HCT116 (cell line): ENCODE data around the gene RPS2.

Experiments
- EZH2 ChIP-seq: fragments of 200-600 bp; sonication (generic); IDR thresholded peaks from 2 replicates; pipeline ENCODE4 v1.6.1; 2017; ENCODE audit warnings: antibody characterized with exemption, mixed run types
- MAX ChIP-seq: IDR thresholded peaks from 2 replicates; pipeline ENCODE4 v1.6.1; 2012
- POLR2A ChIP-seq: IDR thresholded peaks from 2 replicates; pipeline ENCODE4 v1.7.0; 2011; ENCODE audit warnings: borderline replicate concordance; ENCODE audit not compliant: insufficient read depth, insufficient read length; ENCODE audit errors: extremely low read depth
- POLR2AphosphoS5 ChIP-seq: IDR thresholded peaks from 2 replicates; pipeline ENCODE4 v1.6.1; 2011; ENCODE audit warnings: mild to moderate bottlenecking, low read depth, low read length, moderate library complexity
- SIN3A ChIP-seq: IDR thresholded peaks from 2 replicates; pipeline ENCODE4 v1.6.1; 2012; ENCODE audit warnings: low read depth
- TCF7L2 ChIP-seq: IDR thresholded peaks from 2 replicates; pipeline ENCODE4 v1.7.0; 2011; ENCODE audit warnings: borderline replicate concordance, inconsistent platforms; ENCODE audit not compliant: insufficient read depth, insufficient read length; ENCODE audit errors: extremely low read depth
- TF ChIP-seq, protein P1 (sequence below), 3 experiments: fragments of 200-600 bp in 1 of 3; sonication (generic) in 1 of 3; IDR thresholded peaks in 2 of 3; conservative IDR thresholded peaks in 1 of 3; 2 replicates each; pipeline ENCODE4 v1.5.1; 2012 to 2017; ENCODE audit warnings: low read depth in 2 of 3, low read length in 2 of 3, antibody characterized with exemption in 1 of 3, borderline replicate concordance in 1 of 3, control low read depth in 1 of 3, mild to moderate bottlenecking in 1 of 3, mixed read lengths in 1 of 3, mixed run types in 1 of 3, moderate library complexity in 1 of 3; ENCODE audit not compliant: insufficient read depth in 1 of 3
- TF ChIP-seq, protein P2 (sequence below): IDR thresholded peaks from 2 replicates; pipeline ENCODE4 v1.6.1; 2012; ENCODE audit warnings: low read depth

GRCh38 chr16:1968146-1968953, 3.7 kb upstream of the RPS2 start:
- TF ChIP-seq SIN3A (no peak), MAX (no peak), POLR2A (no peak), EZH2 (no peak), POLR2AphosphoS5 (no peak), TCF7L2 (no peak)
- TF ChIP-seq, protein P1, sequence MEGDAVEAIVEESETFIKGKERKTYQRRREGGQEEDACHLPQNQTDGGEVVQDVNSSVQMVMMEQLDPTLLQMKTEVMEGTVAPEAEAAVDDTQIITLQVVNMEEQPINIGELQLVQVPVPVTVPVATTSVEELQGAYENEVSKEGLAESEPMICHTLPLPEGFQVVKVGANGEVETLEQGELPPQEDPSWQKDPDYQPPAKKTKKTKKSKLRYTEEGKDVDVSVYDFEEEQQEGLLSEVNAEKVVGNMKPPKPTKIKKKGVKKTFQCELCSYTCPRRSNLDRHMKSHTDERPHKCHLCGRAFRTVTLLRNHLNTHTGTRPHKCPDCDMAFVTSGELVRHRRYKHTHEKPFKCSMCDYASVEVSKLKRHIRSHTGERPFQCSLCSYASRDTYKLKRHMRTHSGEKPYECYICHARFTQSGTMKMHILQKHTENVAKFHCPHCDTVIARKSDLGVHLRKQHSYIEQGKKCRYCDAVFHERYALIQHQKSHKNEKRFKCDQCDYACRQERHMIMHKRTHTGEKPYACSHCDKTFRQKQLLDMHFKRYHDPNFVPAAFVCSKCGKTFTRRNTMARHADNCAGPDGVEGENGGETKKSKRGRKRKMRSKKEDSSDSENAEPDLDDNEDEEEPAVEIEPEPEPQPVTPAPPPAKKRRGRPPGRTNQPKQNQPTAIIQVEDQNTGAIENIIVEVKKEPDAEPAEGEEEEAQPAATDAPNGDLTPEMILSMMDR (IDR thresholded peaks at IDR 0.05 in 2 of 3, conservative IDR thresholded peaks at IDR 0.05 in 1 of 3; ENCODE audit: borderline replicate concordance in 1 of 3, insufficient read depth in 1 of 3, low read depth in 2 of 3, low read length in 2 of 3) = no peak
- TF ChIP-seq, protein P2, sequence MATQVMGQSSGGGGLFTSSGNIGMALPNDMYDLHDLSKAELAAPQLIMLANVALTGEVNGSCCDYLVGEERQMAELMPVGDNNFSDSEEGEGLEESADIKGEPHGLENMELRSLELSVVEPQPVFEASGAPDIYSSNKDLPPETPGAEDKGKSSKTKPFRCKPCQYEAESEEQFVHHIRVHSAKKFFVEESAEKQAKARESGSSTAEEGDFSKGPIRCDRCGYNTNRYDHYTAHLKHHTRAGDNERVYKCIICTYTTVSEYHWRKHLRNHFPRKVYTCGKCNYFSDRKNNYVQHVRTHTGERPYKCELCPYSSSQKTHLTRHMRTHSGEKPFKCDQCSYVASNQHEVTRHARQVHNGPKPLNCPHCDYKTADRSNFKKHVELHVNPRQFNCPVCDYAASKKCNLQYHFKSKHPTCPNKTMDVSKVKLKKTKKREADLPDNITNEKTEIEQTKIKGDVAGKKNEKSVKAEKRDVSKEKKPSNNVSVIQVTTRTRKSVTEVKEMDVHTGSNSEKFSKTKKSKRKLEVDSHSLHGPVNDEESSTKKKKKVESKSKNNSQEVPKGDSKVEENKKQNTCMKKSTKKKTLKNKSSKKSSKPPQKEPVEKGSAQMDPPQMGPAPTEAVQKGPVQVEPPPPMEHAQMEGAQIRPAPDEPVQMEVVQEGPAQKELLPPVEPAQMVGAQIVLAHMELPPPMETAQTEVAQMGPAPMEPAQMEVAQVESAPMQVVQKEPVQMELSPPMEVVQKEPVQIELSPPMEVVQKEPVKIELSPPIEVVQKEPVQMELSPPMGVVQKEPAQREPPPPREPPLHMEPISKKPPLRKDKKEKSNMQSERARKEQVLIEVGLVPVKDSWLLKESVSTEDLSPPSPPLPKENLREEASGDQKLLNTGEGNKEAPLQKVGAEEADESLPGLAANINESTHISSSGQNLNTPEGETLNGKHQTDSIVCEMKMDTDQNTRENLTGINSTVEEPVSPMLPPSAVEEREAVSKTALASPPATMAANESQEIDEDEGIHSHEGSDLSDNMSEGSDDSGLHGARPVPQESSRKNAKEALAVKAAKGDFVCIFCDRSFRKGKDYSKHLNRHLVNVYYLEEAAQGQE = no peak
